Stomach (tissue), 19 donors: ENCODE results near the gene GLCE. TPM values are rescaled to one million over a fixed set of nuclear protein-coding genes. Genes with fewer than 3 reads are reported as not detected.

Experiments used
- DNase-seq, 2 donors: peaks; one replicate each; pipeline versions ENCODE4 v3.0.0 to v3.0.0-alpha.2; 2013 to 2019
- H3K27ac ChIP-seq, 5 donors: fragments of 200-600 bp in 4 of 5; sonication (generic) in 4 of 5; one replicate each; pipeline ENCODE4 v1.5.1; 2013 to 2019; ENCODE audit warnings: mild to moderate bottlenecking in 1 of 5, moderate library complexity in 1 of 5
- H3K27me3 ChIP-seq, 3 donors: fragments of 200-600 bp; sonication (generic); one replicate each; pipeline ENCODE4 v1.5.1; 2017 to 2019; ENCODE audit warnings: mixed run types in 1 of 3
- H3K36me3 ChIP-seq, 4 donors: fragments of 200-600 bp; sonication (generic); 1 replicate in 3 of 4; 2 replicates in 1 of 4; pipeline ENCODE4 v1.5.1; 2016 to 2019
- H3K4me1 ChIP-seq, 4 donors: fragments of 200-600 bp; sonication (generic); one replicate each; pipeline ENCODE4 v1.5.1; 2016 to 2019
- H3K4me3 ChIP-seq, 4 donors: fragments of 200-600 bp; sonication (generic) in 3 of 4; one replicate each; pipeline ENCODE4 v1.5.1; 2016 to 2019; ENCODE audit warnings: mild to moderate bottlenecking in 1 of 4
- H3K9me3 ChIP-seq, 4 donors: fragments of 200-600 bp; sonication (generic); one replicate each; pipeline ENCODE4 v1.5.1; 2016 to 2019
- CTCF ChIP-seq, 7 experiments: fragments of 450-650 bp in 4 of 7; fragments of 200-600 bp in 3 of 7; sonication (generic) in 3 of 7; IDR thresholded peaks; one replicate each; pipeline ENCODE4 v1.5.1; 2016 to 2019; ENCODE audit warnings: antibody characterized with exemption in 7 of 7, control low read depth in 2 of 7, mild to moderate bottlenecking in 1 of 7
- EP300 ChIP-seq: sonication (generic); formaldehyde crosslinking; IDR thresholded peaks from one replicate; pipeline ENCODE4 v1.6.1; 2017; ENCODE audit warnings: antibody characterized with exemption
- POLR2A ChIP-seq, 4 donors: fragments of 450-650 bp; IDR thresholded peaks; one replicate each; pipeline ENCODE4 v1.6.1; 2016; ENCODE audit warnings: antibody characterized with exemption in 4 of 4, control low read depth in 2 of 4, mild to moderate bottlenecking in 1 of 4, moderate library complexity in 1 of 4
- POLR2AphosphoS5 ChIP-seq, 3 donors: sonication (generic); formaldehyde crosslinking; IDR thresholded peaks; one replicate each; pipeline ENCODE4 v1.6.1; 2016; ENCODE audit warnings: antibody characterized with exemption in 3 of 3
- WGBS, 5 donors: extraction: QIAGEN DNeasy Blood & Tissue Kit in 3 of 5; methylation state at CpG; one replicate each; pipeline versions ENCODE4 v1.1.5 to v1.1.7; 2013 to 2018; 5-methylcytosine and 5-hydroxymethylcytosine counted together
- intact Hi-C: fragments of 100-400 bp; cut with DNase I; formaldehyde crosslinking; loops from one replicate; pipeline ENCODE4 v1.15.1; 2023; ENCODE audit warnings: low total_unique reads
- long read RNA-seq, 10 donors: transcript quantifications; one replicate each; lab custom pipeline, GENCODE V29; 2026
- polyA plus RNA-seq, 3 donors: library from polyadenylated mRNA; stranded (reverse); fragments of 200-250 nt; gene quantifications; one replicate each; pipeline ENCODE4 v1.2.3, GENCODE V29; 2013
- total RNA-seq, 5 donors: library from RNA; depleted of rRNA; stranded (reverse); fragments of >200 nt; gene quantifications; one replicate each; pipeline versions ENCODE4 v1.1.0 to v1.2.3, GENCODE V29; 2014 to 2016
- donor health status: healthy with polysubstance abuse.
- donor health status: Bipolar disorder and iron deficiency.
- donor health status: healthy.

GLCE gene
- total RNA-seq (10 to 100 TPM in 4 of 5 donors, 1 to 10 TPM in 1; 5.5 to 50.9 (median 27.2) TPM), polyA plus RNA-seq (10 to 100 TPM in 1 of 3 donors, 1 to 10 TPM in 2; 6.1 to 27.5 (median 7.3) TPM)
- long read RNA-seq, donor 1, full-length matches to known transcripts = 7 of 7 reads
- long read RNA-seq, donor 1, partial matches to known transcripts = 0 of 7 reads
- long read RNA-seq, donor 1, other reads (novel, unspliced or antisense) = 0 of 7 reads
- long read RNA-seq, donor 2, full-length matches to known transcripts = 1 of 1 reads
- long read RNA-seq, donor 2, partial matches to known transcripts = 0 of 1 reads
- long read RNA-seq, donor 2, other reads (novel, unspliced or antisense) = 0 of 1 reads
- long read RNA-seq, donor 3, full-length matches to known transcripts = 1 of 11 reads
- long read RNA-seq, donor 3, partial matches to known transcripts = 10 of 11 reads
- long read RNA-seq, donor 3, other reads (novel, unspliced or antisense) = 0 of 11 reads
- long read RNA-seq, donor 4 = 0 reads
- long read RNA-seq, donor 5, partial matches to known transcripts = 0 of 1 reads
- long read RNA-seq, donor 5, other reads (novel, unspliced or antisense) = 0 of 1 reads
- long read RNA-seq, donor 6, full-length matches to known transcripts = 7 of 7 reads
- long read RNA-seq, donor 6, partial matches to known transcripts = 0 of 7 reads
- long read RNA-seq, donor 6, other reads (novel, unspliced or antisense) = 0 of 7 reads
- long read RNA-seq, donor 7, full-length matches to known transcripts = 4 of 4 reads
- long read RNA-seq, donor 7, partial matches to known transcripts = 0 of 4 reads
- long read RNA-seq, donor 7, other reads (novel, unspliced or antisense) = 0 of 4 reads
- long read RNA-seq, donor 8, full-length matches to known transcripts = 3 of 3 reads
- long read RNA-seq, donor 8, partial matches to known transcripts = 0 of 3 reads
- long read RNA-seq, donor 8, other reads (novel, unspliced or antisense) = 0 of 3 reads
- long read RNA-seq, donor 9, full-length matches to known transcripts = 2 of 2 reads
- long read RNA-seq, donor 9, partial matches to known transcripts = 0 of 2 reads
- long read RNA-seq, donor 9, other reads (novel, unspliced or antisense) = 0 of 2 reads
- long read RNA-seq, donor 10, full-length matches to known transcripts = 4 of 4 reads
- long read RNA-seq, donor 10, partial matches to known transcripts = 0 of 4 reads
- long read RNA-seq, donor 10, other reads (novel, unspliced or antisense) = 0 of 4 reads

- H3K4me1 ChIP-seq = peaks cover 0 to 27% (median 5%) of the 10 kb centered on the region in 4 donors
- intact Hi-C loops = no loop called here
- no peaks in the 10 kb centered on the region for H3K9me3 ChIP-seq
- no peak for TF ChIP-seq EP300
- TF ChIP-seq POLR2AphosphoS5 (IDR thresholded peaks at IDR 0.05) = peak; percentile 58 to 95 (median 92)
- TF ChIP-seq POLR2A (IDR thresholded peaks at IDR 0.05) = peak in 2 of 4 donors; percentile 31 to 87
- peak within 1 kb of the TSS; percentile 81 to 94 (median 84) for H3K27ac ChIP-seq
- H3K27me3 ChIP-seq = no peaks in the 10 kb centered on the region
- peak; percentile 97 to 99 for DNase-seq
- 0 to 1% (median 0%) methylated on average over 44 to 76 of the region's 76 CpGs for WGBS, 5 donors
- H3K36me3 ChIP-seq = no peaks in the 10 kb centered on the region
- H3K4me3 ChIP-seq = peak within 1 kb of the TSS; percentile 82 to 95 (median 92)
These were observed at the start of gene GLCE for GRCh38 chr15:69160141-69160993. Gene GLCE, plus strand, starts transcription at chr15:69160635. Its CDS starts 95,172 bp downstream, at chr15:69255807.

GRCh38 chr15:69114331-69114928 lies 46.0 kb upstream of the GLCE start:
- no peak for DNase-seq
- WGBS, 5 donors = 44 to 61% (median 50%) methylated on average over 11 of the region's 11 CpGs
- intact Hi-C loops = no loop called here

GRCh38 chr15:69115031-69115430 lies 45.4 kb upstream of the GLCE start:
- Histone ChIP-seq H3K4me3 (no peak overlapping the region), H3K27me3 (peaks cover 0 to 53% (median 5%) of the 10 kb centered on the region in 3 donors), H3K9me3 (no peaks in the 10 kb centered on the region), H3K27ac (no peak overlapping the region), H3K4me1 (no peaks in the 10 kb centered on the region), H3K36me3 (no peaks in the 10 kb centered on the region)
- TF ChIP-seq CTCF (IDR thresholded peaks at IDR 0.05) (no peak), POLR2AphosphoS5 (IDR thresholded peaks at IDR 0.05) (no peak), EP300 (no peak), POLR2A (IDR thresholded peaks at IDR 0.05) (no peak)
- 81 to 87% (median 83%) methylated on average over 7 of the region's 7 CpGs for WGBS, 5 donors
- intact Hi-C loops = no loop called here
- no peak for DNase-seq

More at GRCh38 chr15:69114331-69114928, 46.0 kb upstream of the GLCE start:
- Histone ChIP-seq H3K9me3 (no peaks in the 10 kb centered on the region), H3K4me1 (no peaks in the 10 kb centered on the region), H3K27me3 (peaks cover 0 to 53% (median 5%) of the 10 kb centered on the region in 3 donors), H3K36me3 (no peaks in the 10 kb centered on the region), H3K27ac (no peak overlapping the region), H3K4me3 (no peak overlapping the region)
- TF ChIP-seq CTCF (IDR thresholded peaks at IDR 0.05) (no peak), POLR2A (IDR thresholded peaks at IDR 0.05) (no peak), POLR2AphosphoS5 (IDR thresholded peaks at IDR 0.05) (no peak), EP300 (no peak)

GRCh38 chr15:69116391-69116790 lies 44.0 kb upstream of the GLCE start:
- intact Hi-C loops = no loop called here
- TF ChIP-seq POLR2A (IDR thresholded peaks at IDR 0.05) = no peak
- TF ChIP-seq CTCF (IDR thresholded peaks at IDR 0.05) = no peak
- no peak for TF ChIP-seq EP300
- TF ChIP-seq POLR2AphosphoS5 (IDR thresholded peaks at IDR 0.05) = no peak
- 58 to 77% (median 65%) methylated on average over 4 of the region's 4 CpGs for WGBS, 5 donors
- Histone ChIP-seq H3K9me3 (no peaks in the 10 kb centered on the region), H3K36me3 (no peaks in the 10 kb centered on the region), H3K4me1 (no peaks in the 10 kb centered on the region), H3K27me3 (peaks cover 0 to 53% (median 5%) of the 10 kb centered on the region in 3 donors), H3K27ac (no peak overlapping the region), H3K4me3 (no peak overlapping the region)
- no peak for DNase-seq
